Measurements from ENCODE around the gene PYCR2. TPM values are rescaled to one million over a fixed set of nuclear protein-coding genes. Genes with fewer than 3 reads are reported as not detected.
A peak's percentile ranks its signal among the peaks of the same experiment; 100 is the strongest.
"Not testable (repeated sequence)": the region's sequence is repeated elsewhere in the genome, so short reads cannot be mapped to it uniquely, and the experiment has no call there.

Gene PYCR2
- total and polyA plus RNA-seq, 3 experiments from 2014 or later, result 92.5 to 131 (median 130) TPM

- peaks cover 6% of the 10 kb centered on the region for H3K4me1 ChIP-seq (ENCODE audit: insufficient read depth, low read length)
- no peaks in the 10 kb centered on the region for H3K9me3 ChIP-seq (ENCODE audit: low read length)
- H3K27ac ChIP-seq (ENCODE audit: low read depth, low read length), result no peak overlapping the region
- no peaks in the 10 kb centered on the region for H3K36me3 ChIP-seq (ENCODE audit: insufficient read depth, low read length)
- Mint-ChIP-seq H3K36me3 (no peaks in the 10 kb centered on the region), H3K9me3 (no peaks in the 10 kb centered on the region), H3K4me1 (peaks cover 11 to 21% (median 15%) of the 10 kb centered on the region in 3 donors), H3K27ac (no peak overlapping the region), H3K4me3 (no peak overlapping the region), H3K27me3 (peaks cover 0 to 1% of the 10 kb centered on the region in 2 donors)
- H3K27me3 ChIP-seq (ENCODE audit: insufficient read depth, low read length, poor library complexity, severe bottlenecking), result no peaks in the 10 kb centered on the region
- H3K4me3 ChIP-seq (ENCODE audit: low read length), result no peak overlapping the region
- ChIA-PET POLR2A (no interaction called here), CTCF (no interaction called here)
- no peak for DNase-seq
These were observed 16.5 kb upstream of the PYCR2 start for GRCh38 chr1:225940385-225941151.

- H3K27me3 Mint-ChIP-seq; DNase-seq; H3K4me1 ChIP-seq (ENCODE audit: insufficient read depth, low read length); H3K9me3 ChIP-seq (ENCODE audit: low read length); H3K4me3 Mint-ChIP-seq; H3K27ac Mint-ChIP-seq; H3K36me3 ChIP-seq (ENCODE audit: insufficient read depth, low read length); H3K27ac ChIP-seq (ENCODE audit: low read depth, low read length); H3K4me3 ChIP-seq (ENCODE audit: low read length); H3K36me3 Mint-ChIP-seq; H3K27me3 ChIP-seq (ENCODE audit: insufficient read depth, low read length, poor library complexity, severe bottlenecking); POLR2A ChIA-PET; H3K9me3 Mint-ChIP-seq; CTCF ChIA-PET: not testable (repeated sequence)
- peaks cover 8 to 14% (median 11%) of the 10 kb centered on the region in 3 donors for H3K4me1 Mint-ChIP-seq
These were observed 15.9 kb upstream of the PYCR2 start for GRCh38 chr1:225939939-225940310.

- H3K27ac ChIP-seq (ENCODE audit: low read depth, low read length); DNase-seq; H3K27me3 Mint-ChIP-seq; H3K4me3 Mint-ChIP-seq; H3K36me3 Mint-ChIP-seq; H3K9me3 Mint-ChIP-seq; H3K36me3 ChIP-seq (ENCODE audit: insufficient read depth, low read length); H3K27ac Mint-ChIP-seq; H3K27me3 ChIP-seq (ENCODE audit: insufficient read depth, low read length, poor library complexity, severe bottlenecking); H3K4me1 Mint-ChIP-seq; H3K4me3 ChIP-seq (ENCODE audit: low read length); H3K9me3 ChIP-seq (ENCODE audit: low read length); H3K4me1 ChIP-seq (ENCODE audit: insufficient read depth, low read length); POLR2A ChIA-PET; CTCF ChIA-PET: not testable (repeated sequence)
These were observed 15.3 kb upstream of the PYCR2 start for GRCh38 chr1:225939097-225939938.

GRCh38 chr1:225937048-225937968 lies 13.3 kb upstream of the PYCR2 start:
- H3K4me1 ChIP-seq (ENCODE audit: insufficient read depth, low read length), result no peaks in the 10 kb centered on the region
- H3K4me3 Mint-ChIP-seq, result no peak overlapping the region
- no peaks in the 10 kb centered on the region for H3K36me3 ChIP-seq (ENCODE audit: insufficient read depth, low read length)
- H3K9me3 ChIP-seq (ENCODE audit: low read length), result no peaks in the 10 kb centered on the region
- ChIA-PET POLR2A (interaction anchor here (0.7 kb wide), 1 partner anchor 13 kb away, joined by 3 read pairs; the partner anchor contains the start of gene PYCR2), CTCF (interaction anchor here (0.7 kb wide), 1 partner anchor 26 kb away, joined by 3 read pairs; no protein-coding TSS in a partner anchor)
- H3K27ac Mint-ChIP-seq, result peak overlapping the region in 1 of 8 donors; percentile 50
- peaks cover 0 to 1% of the 10 kb centered on the region in 2 donors for H3K27me3 Mint-ChIP-seq
- H3K36me3 Mint-ChIP-seq, result no peaks in the 10 kb centered on the region
- H3K27me3 ChIP-seq (ENCODE audit: insufficient read depth, low read length, poor library complexity, severe bottlenecking), result no peaks in the 10 kb centered on the region
- DNase-seq, result no peak
- no peaks in the 10 kb centered on the region for H3K4me1 Mint-ChIP-seq
- H3K4me3 ChIP-seq (ENCODE audit: low read length), result no peak overlapping the region
- no peaks in the 10 kb centered on the region for H3K9me3 Mint-ChIP-seq
- no peak overlapping the region for H3K27ac ChIP-seq (ENCODE audit: low read depth, low read length)

GRCh38 chr1:225936523-225936922 lies 12.5 kb upstream of the PYCR2 start:
- CTCF ChIA-PET, result interaction anchor here (0.7 kb wide), 1 partner anchor 25 kb away, joined by 3 read pairs; no protein-coding TSS in a partner anchor
- Histone ChIP-seq H3K27ac (ENCODE audit: low read depth, low read length) (no peak overlapping the region), H3K27me3 (ENCODE audit: insufficient read depth, low read length, poor library complexity, severe bottlenecking) (no peaks in the 10 kb centered on the region), H3K9me3 (ENCODE audit: low read length) (no peaks in the 10 kb centered on the region), H3K4me1 (ENCODE audit: insufficient read depth, low read length) (no peaks in the 10 kb centered on the region), H3K4me3 (ENCODE audit: low read length) (no peak overlapping the region), H3K36me3 (ENCODE audit: insufficient read depth, low read length) (no peaks in the 10 kb centered on the region)
- Mint-ChIP-seq H3K9me3 (no peaks in the 10 kb centered on the region), H3K27me3 (no peaks in the 10 kb centered on the region), H3K4me1 (no peaks in the 10 kb centered on the region), H3K4me3 (no peak overlapping the region), H3K27ac (peak overlapping the region in 1 of 8 donors; percentile 50), H3K36me3 (no peaks in the 10 kb centered on the region)
- DNase-seq, result no peak
- POLR2A ChIA-PET, result no interaction called here

- H3K27ac Mint-ChIP-seq; POLR2A ChIA-PET; H3K36me3 ChIP-seq (ENCODE audit: insufficient read depth, low read length); H3K9me3 Mint-ChIP-seq; H3K4me1 Mint-ChIP-seq; H3K4me3 Mint-ChIP-seq; H3K27me3 Mint-ChIP-seq; H3K9me3 ChIP-seq (ENCODE audit: low read length); H3K4me1 ChIP-seq (ENCODE audit: insufficient read depth, low read length); CTCF ChIA-PET; H3K27me3 ChIP-seq (ENCODE audit: insufficient read depth, low read length, poor library complexity, severe bottlenecking); DNase-seq; H3K4me3 ChIP-seq (ENCODE audit: low read length); H3K27ac ChIP-seq (ENCODE audit: low read depth, low read length); H3K36me3 Mint-ChIP-seq: not testable (repeated sequence)
These were observed 12.0 kb upstream of the PYCR2 start for GRCh38 chr1:225936086-225936485.

GRCh38 chr1:225934711-225935110 lies 10.7 kb upstream of the PYCR2 start:
- H3K36me3 ChIP-seq (ENCODE audit: insufficient read depth, low read length), result no peaks in the 10 kb centered on the region
- Mint-ChIP-seq H3K36me3 (no peaks in the 10 kb centered on the region), H3K4me3 (no peak overlapping the region), H3K27me3 (no peaks in the 10 kb centered on the region), H3K9me3 (no peaks in the 10 kb centered on the region), H3K27ac (no peak overlapping the region), H3K4me1 (no peaks in the 10 kb centered on the region)
- ChIA-PET POLR2A (interaction anchor here (0.9 kb wide), 1 partner anchor 11 kb away, joined by 3 read pairs; the partner anchor contains the start of gene PYCR2), CTCF (interaction anchor here (0.6 to 1.0 kb wide), 2 partner anchors 23 to 50 kb away, joined by 3 to 4 read pairs; no protein-coding TSS in a partner anchor)
- no peaks in the 10 kb centered on the region for H3K9me3 ChIP-seq (ENCODE audit: low read length)
- no peaks in the 10 kb centered on the region for H3K4me1 ChIP-seq (ENCODE audit: insufficient read depth, low read length)
- no peak overlapping the region for H3K27ac ChIP-seq (ENCODE audit: low read depth, low read length)
- H3K27me3 ChIP-seq (ENCODE audit: insufficient read depth, low read length, poor library complexity, severe bottlenecking), result no peaks in the 10 kb centered on the region
- DNase-seq, result no peak
- H3K4me3 ChIP-seq (ENCODE audit: low read length), result no peak overlapping the region

Measured in CD8-positive, alpha-beta memory T cell (primary cell).